Measurements from ENCODE around the gene MYL6B.

DNA sequence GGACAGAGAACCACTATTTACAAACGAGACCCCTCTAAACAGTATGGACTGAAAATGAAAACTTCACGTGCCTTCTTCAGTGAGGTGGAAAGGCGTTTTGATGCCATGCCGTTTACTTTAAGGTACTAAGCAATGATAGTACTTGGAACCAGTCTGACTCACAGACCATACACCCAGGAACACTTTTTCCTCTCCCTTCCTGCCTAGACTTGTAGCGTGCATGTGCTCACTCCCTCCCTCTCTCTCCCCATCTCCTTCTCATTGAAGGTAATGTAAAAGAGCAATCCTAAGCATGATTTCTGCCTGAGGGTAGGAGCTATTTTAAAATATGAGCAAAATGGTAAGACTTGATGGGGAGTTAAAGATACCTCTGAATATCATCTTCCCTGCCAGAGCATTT, 41.8 kb upstream of the MYL6B start:
- TF ChIP-seq, protein P1, sequence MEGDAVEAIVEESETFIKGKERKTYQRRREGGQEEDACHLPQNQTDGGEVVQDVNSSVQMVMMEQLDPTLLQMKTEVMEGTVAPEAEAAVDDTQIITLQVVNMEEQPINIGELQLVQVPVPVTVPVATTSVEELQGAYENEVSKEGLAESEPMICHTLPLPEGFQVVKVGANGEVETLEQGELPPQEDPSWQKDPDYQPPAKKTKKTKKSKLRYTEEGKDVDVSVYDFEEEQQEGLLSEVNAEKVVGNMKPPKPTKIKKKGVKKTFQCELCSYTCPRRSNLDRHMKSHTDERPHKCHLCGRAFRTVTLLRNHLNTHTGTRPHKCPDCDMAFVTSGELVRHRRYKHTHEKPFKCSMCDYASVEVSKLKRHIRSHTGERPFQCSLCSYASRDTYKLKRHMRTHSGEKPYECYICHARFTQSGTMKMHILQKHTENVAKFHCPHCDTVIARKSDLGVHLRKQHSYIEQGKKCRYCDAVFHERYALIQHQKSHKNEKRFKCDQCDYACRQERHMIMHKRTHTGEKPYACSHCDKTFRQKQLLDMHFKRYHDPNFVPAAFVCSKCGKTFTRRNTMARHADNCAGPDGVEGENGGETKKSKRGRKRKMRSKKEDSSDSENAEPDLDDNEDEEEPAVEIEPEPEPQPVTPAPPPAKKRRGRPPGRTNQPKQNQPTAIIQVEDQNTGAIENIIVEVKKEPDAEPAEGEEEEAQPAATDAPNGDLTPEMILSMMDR (IDR thresholded peaks at IDR 0.05) = no peak
- no peak for TF ChIP-seq EZH2 (IDR thresholded peaks at IDR 0.05)
- TF ChIP-seq EZH2phosphoT487 (IDR thresholded peaks at IDR 0.05) = no peak
